Endothelial cell (in vitro differentiated cells): ENCODE measurements around the gene RBM48. TPM values are rescaled to one million over a fixed set of nuclear protein-coding genes. Genes with fewer than 3 reads are reported as not detected.

Source experiments
- DNase-seq: peaks from one replicate; pipeline ENCODE4 v3.0.0; 2021; ENCODE audit warnings: low spot score
- H3K27ac Mint-ChIP-seq: one replicate; pipeline ENCODE4 v1.8.0; 2021; ENCODE audit warnings: mixed read lengths, inconsistent platforms; ENCODE audit not compliant: unreplicated experiment
- H3K27me3 Mint-ChIP-seq: one replicate; pipeline ENCODE4 v1.8.0; 2021; ENCODE audit warnings: mild to moderate bottlenecking, moderate library complexity, mixed read lengths, inconsistent platforms; ENCODE audit not compliant: unreplicated experiment
- H3K36me3 Mint-ChIP-seq: one replicate; pipeline ENCODE4 v1.8.0; 2021; ENCODE audit warnings: mild to moderate bottlenecking, low read depth, mixed read lengths, inconsistent platforms; ENCODE audit not compliant: unreplicated experiment
- H3K4me1 Mint-ChIP-seq: one replicate; pipeline ENCODE4 v1.8.0; 2021; ENCODE audit warnings: mild to moderate bottlenecking, mixed read lengths, inconsistent platforms; ENCODE audit not compliant: unreplicated experiment
- H3K4me3 Mint-ChIP-seq: one replicate; pipeline ENCODE4 v1.8.0; 2021; ENCODE audit warnings: mild to moderate bottlenecking, mixed read lengths, inconsistent platforms; ENCODE audit not compliant: unreplicated experiment
- H3K9me3 Mint-ChIP-seq: one replicate; pipeline ENCODE4 v1.8.0; 2021; ENCODE audit warnings: mixed read lengths, inconsistent platforms; ENCODE audit not compliant: unreplicated experiment
- CTCF ChIP-seq: fragments of 200-600 bp; sonication (generic); IDR thresholded peaks from one replicate; pipeline ENCODE4 v1.5.0; 2021; ENCODE audit warnings: antibody characterized with exemption; ENCODE audit not compliant: unreplicated experiment
- total RNA-seq: library from RNA; stranded (reverse); fragmentation: NEBNext Ultra II Directional; extraction: Animal tissue kit (Norgen Biotek cat#: 25700); gene quantifications from one replicate; pipeline ENCODE4 v1.2.1, GENCODE V29; 2021; ENCODE audit not compliant: unreplicated experiment

RBM48 gene
- total RNA-seq, 1 donor from 2014 or later, result 17.3 TPM

- no peak for TF ChIP-seq CTCF
- Mint-ChIP-seq H3K27me3 (no peaks in the 10 kb centered on the region), H3K4me1 (peaks cover under 1% of the 10 kb centered on the region), H3K27ac (no peak overlapping the region), H3K36me3 (peaks cover 8% of the 10 kb centered on the region), H3K9me3 (no peaks in the 10 kb centered on the region), H3K4me3 (no peak overlapping the region)
- no peak for DNase-seq
These were observed 54.4 kb downstream of the RBM48 start for GRCh38 chr7:92582948-92583347.

- Mint-ChIP-seq H3K4me3 (no peak overlapping the region), H3K27ac (peak overlapping the region; percentile 94), H3K27me3 (peaks cover 4% of the 10 kb centered on the region), H3K9me3 (no peaks in the 10 kb centered on the region), H3K4me1 (peaks cover 13% of the 10 kb centered on the region), H3K36me3 (peaks cover 8% of the 10 kb centered on the region)
- TF ChIP-seq CTCF, result no peak
- no peak for DNase-seq
These were observed 56.4 kb downstream of the RBM48 start for GRCh38 chr7:92584953-92585352.

- peaks cover 4% of the 10 kb centered on the region for H3K27me3 Mint-ChIP-seq
- H3K4me3 Mint-ChIP-seq, result no peak overlapping the region
- no peak for TF ChIP-seq CTCF
- DNase-seq, result no peak
- no peaks in the 10 kb centered on the region for H3K9me3 Mint-ChIP-seq
- H3K27ac Mint-ChIP-seq, result no peak overlapping the region
- peaks cover 13% of the 10 kb centered on the region for H3K4me1 Mint-ChIP-seq
- H3K36me3 Mint-ChIP-seq, result peaks cover 8% of the 10 kb centered on the region
These were observed 57.8 kb downstream of the RBM48 start for GRCh38 chr7:92586403-92586802.

GRCh38 chr7:92586841-92587240 is 58.2 kb downstream of the RBM48 start:
- H3K27ac Mint-ChIP-seq, result no peak overlapping the region
- peaks cover 4% of the 10 kb centered on the region for H3K27me3 Mint-ChIP-seq
- no peak for TF ChIP-seq CTCF
- H3K4me3 Mint-ChIP-seq, result no peak overlapping the region
- H3K36me3 Mint-ChIP-seq, result peaks cover 8% of the 10 kb centered on the region
- DNase-seq, result no peak
- peaks cover 13% of the 10 kb centered on the region for H3K4me1 Mint-ChIP-seq
- H3K9me3 Mint-ChIP-seq, result no peaks in the 10 kb centered on the region

Other genes starting within 250 kb of the RBM48 start
- gene GATAD1, start 81.3 kb upstream of the RBM48 start, total RNA-seq, result 22.7 TPM
- gene ERVW-1, start 50.8 kb upstream of the RBM48 start, total RNA-seq, result not detected
- gene PEX1, start 275 bp upstream of the RBM48 start, total RNA-seq, result 20.3 TPM
- 20.2 TPM for gene FAM133B, start 61.6 kb downstream of the RBM48 start, total RNA-seq